Activated naive CD4-positive, alpha-beta T cell treated with anti-CD3 and anti-CD28 coated beads, Interleukin-2, amount 10 ng/mL, durations not matched to agents 7 days and 5 days (primary cell): ENCODE results near the gene LYZL2.
"Not testable (repeated sequence)": the region's sequence is repeated elsewhere in the genome, so short reads cannot be mapped to it uniquely, and the experiment has no call there.

ENCODE experiments used
- CTCF ChIA-PET: fragments of 350-600 bp; sonication (Branson Sonifier 250); formaldehyde crosslinking; loops from one replicate; lab custom pipeline; 2021; ENCODE audit warnings: antibody characterized with exemption; lab: Charles Lee
- DNase-seq: peaks from one replicate; pipeline ENCODE4 v3.0.0-alpha.2; 2020
- H3K27ac Mint-ChIP-seq: one replicate; pipeline ENCODE4 v1.8.0; 2021; ENCODE audit warnings: mild to moderate bottlenecking, moderate library complexity, mixed read lengths
- H3K27me3 Mint-ChIP-seq: one replicate; pipeline ENCODE4 v1.8.0; 2021; ENCODE audit warnings: mild to moderate bottlenecking, mixed read lengths
- H3K36me3 Mint-ChIP-seq: one replicate; pipeline ENCODE4 v1.8.0; 2021; ENCODE audit warnings: mixed read lengths
- H3K4me1 Mint-ChIP-seq: one replicate; pipeline ENCODE4 v1.8.0; 2021; ENCODE audit warnings: mixed read lengths
- H3K4me3 Mint-ChIP-seq: one replicate; pipeline ENCODE4 v1.8.0; 2021; ENCODE audit warnings: mild to moderate bottlenecking, moderate library complexity, mixed read lengths
- H3K9me3 Mint-ChIP-seq: one replicate; pipeline ENCODE4 v1.8.0; 2021; ENCODE audit warnings: mixed read lengths

The LYZL2 gene

GRCh38 chr10:30651470-30652397, 22.2 kb upstream of the LYZL2 start:
- DNase-seq, H3K4me3 Mint-ChIP-seq, H3K36me3 Mint-ChIP-seq, H3K4me1 Mint-ChIP-seq, H3K27ac Mint-ChIP-seq, H3K9me3 Mint-ChIP-seq: not testable (repeated sequence)
- peaks cover 34% of the 10 kb centered on the region for H3K27me3 Mint-ChIP-seq
- CTCF ChIA-PET, result interaction anchor here (0.6 to 2.2 kb wide), 3 partner anchors 12 to 19 kb away, joined by 4 to 10 read pairs (median 4); no protein-coding TSS in a partner anchor

GRCh38 chr10:30647089-30647488, 17.5 kb upstream of the LYZL2 start:
- CTCF ChIA-PET, result interaction anchor here (1.6 kb wide), 1 partner anchor 56 kb away, joined by 4 read pairs; no protein-coding TSS in a partner anchor
- no peaks in the 10 kb centered on the region for H3K9me3 Mint-ChIP-seq
- no peak overlapping the region for H3K27ac Mint-ChIP-seq
- no peak overlapping the region for H3K4me3 Mint-ChIP-seq
- no peaks in the 10 kb centered on the region for H3K36me3 Mint-ChIP-seq
- no peaks in the 10 kb centered on the region for H3K4me1 Mint-ChIP-seq
- no peak for DNase-seq
- peaks cover 46% of the 10 kb centered on the region for H3K27me3 Mint-ChIP-seq

- CTCF ChIA-PET, result interaction anchor here (1.2 kb wide), 1 partner anchor 9 kb away, joined by 3 read pairs; no protein-coding TSS in a partner anchor
- no peak overlapping the region for H3K27ac Mint-ChIP-seq
- no peaks in the 10 kb centered on the region for H3K4me1 Mint-ChIP-seq
- H3K9me3 Mint-ChIP-seq, result no peaks in the 10 kb centered on the region
- DNase-seq, result peak; percentile 31
- H3K36me3 Mint-ChIP-seq, result no peaks in the 10 kb centered on the region
- peaks cover 52% of the 10 kb centered on the region for H3K27me3 Mint-ChIP-seq
- no peak overlapping the region for H3K4me3 Mint-ChIP-seq
Measured at GRCh38 chr10:30645340-30645827, 15.8 kb upstream of the LYZL2 start.

- H3K27ac Mint-ChIP-seq, H3K9me3 Mint-ChIP-seq, DNase-seq, CTCF ChIA-PET, H3K4me1 Mint-ChIP-seq, H3K4me3 Mint-ChIP-seq, H3K36me3 Mint-ChIP-seq: not testable (repeated sequence)
- H3K27me3 Mint-ChIP-seq, result peaks cover 53% of the 10 kb centered on the region
Measured at GRCh38 chr10:30644408-30644861, 14.9 kb upstream of the LYZL2 start.

GRCh38 chr10:30643557-30644199, 14.1 kb upstream of the LYZL2 start:
- CTCF ChIA-PET, H3K27ac Mint-ChIP-seq, H3K4me1 Mint-ChIP-seq, DNase-seq, H3K9me3 Mint-ChIP-seq, H3K36me3 Mint-ChIP-seq, H3K4me3 Mint-ChIP-seq: not testable (repeated sequence)
- H3K27me3 Mint-ChIP-seq, result peaks cover 53% of the 10 kb centered on the region

- DNase-seq, H3K9me3 Mint-ChIP-seq, H3K36me3 Mint-ChIP-seq, H3K4me1 Mint-ChIP-seq, H3K4me3 Mint-ChIP-seq, CTCF ChIA-PET, H3K27ac Mint-ChIP-seq: not testable (repeated sequence)
- H3K27me3 Mint-ChIP-seq, result peaks cover 58% of the 10 kb centered on the region
Measured at GRCh38 chr10:30642856-30643255, 13.3 kb upstream of the LYZL2 start.

- no peak for DNase-seq
- no peak overlapping the region for H3K27ac Mint-ChIP-seq
- no peak overlapping the region for H3K4me3 Mint-ChIP-seq
- H3K9me3 Mint-ChIP-seq, result no peaks in the 10 kb centered on the region
- H3K36me3 Mint-ChIP-seq, result no peaks in the 10 kb centered on the region
- H3K4me1 Mint-ChIP-seq, result no peaks in the 10 kb centered on the region
- peaks cover 48% of the 10 kb centered on the region for H3K27me3 Mint-ChIP-seq
- CTCF ChIA-PET, result interaction anchor here (0.9 to 4.0 kb wide), 29 partner anchors 8 to 1523 kb away, joined by 3 to 23 read pairs (median 4); partner anchors contain the start of gene LYZL2
Measured at GRCh38 chr10:30639946-30640786, 10.6 kb upstream of the LYZL2 start.

GRCh38 chr10:30637881-30638467, 8.4 kb upstream of the LYZL2 start:
- CTCF ChIA-PET, result interaction anchor here (0.7 to 4.0 kb wide), 7 partner anchors 8 to 81 kb away, joined by 3 to 23 read pairs (median 3); partner anchors contain the start of gene LYZL2
- Mint-ChIP-seq H3K4me1 (no peaks in the 10 kb centered on the region), H3K27me3 (peaks cover 39% of the 10 kb centered on the region), H3K9me3 (no peaks in the 10 kb centered on the region), H3K36me3 (no peaks in the 10 kb centered on the region), H3K4me3 (no peak overlapping the region), H3K27ac (no peak overlapping the region)
- DNase-seq, result no peak

GRCh38 chr10:30631188-30631587, 1.6 kb upstream of the LYZL2 start:
- CTCF ChIA-PET, result no interaction called here
- no peak overlapping the region for H3K4me3 Mint-ChIP-seq
- no peaks in the 10 kb centered on the region for H3K4me1 Mint-ChIP-seq
- no peaks in the 10 kb centered on the region for H3K9me3 Mint-ChIP-seq
- DNase-seq, result no peak
- H3K36me3 Mint-ChIP-seq, result no peaks in the 10 kb centered on the region
- H3K27ac Mint-ChIP-seq, result no peak overlapping the region
- peaks cover 22% of the 10 kb centered on the region for H3K27me3 Mint-ChIP-seq

GRCh38 chr10:30630571-30630970, 1.0 kb upstream of the LYZL2 start:
- Mint-ChIP-seq H3K36me3 (no peaks in the 10 kb centered on the region), H3K4me3 (no peak overlapping the region), H3K27me3 (peaks cover 26% of the 10 kb centered on the region), H3K27ac (no peak overlapping the region), H3K4me1 (no peaks in the 10 kb centered on the region), H3K9me3 (no peaks in the 10 kb centered on the region)
- CTCF ChIA-PET, result interaction anchor here (1.6 kb wide), 1 partner anchor 9 kb away, joined by 5 read pairs; no protein-coding TSS in a partner anchor
- no peak for DNase-seq

GRCh38 chr10:30628576-30628975, 977 bp downstream of the LYZL2 start:
- not testable (repeated sequence) for H3K4me3 Mint-ChIP-seq, DNase-seq, H3K4me1 Mint-ChIP-seq, H3K27ac Mint-ChIP-seq, H3K9me3 Mint-ChIP-seq, H3K36me3 Mint-ChIP-seq
- H3K27me3 Mint-ChIP-seq, result peaks cover 36% of the 10 kb centered on the region
- CTCF ChIA-PET, result interaction anchor here (0.9 to 2.4 kb wide), 2 partner anchors 11 to 1268 kb away, joined by 3 to 6 read pairs; no protein-coding TSS in a partner anchor

- H3K4me3 Mint-ChIP-seq, H3K36me3 Mint-ChIP-seq, H3K27ac Mint-ChIP-seq, H3K4me1 Mint-ChIP-seq, H3K9me3 Mint-ChIP-seq, DNase-seq: not testable (repeated sequence)
- peaks cover 41% of the 10 kb centered on the region for H3K27me3 Mint-ChIP-seq
- CTCF ChIA-PET, result interaction anchor here (2.4 kb wide), 1 partner anchor 13 kb away, joined by 6 read pairs; no protein-coding TSS in a partner anchor
Measured at GRCh38 chr10:30626837-30627236, 2.7 kb downstream of the LYZL2 start.

- H3K4me3 Mint-ChIP-seq, H3K36me3 Mint-ChIP-seq, H3K4me1 Mint-ChIP-seq, H3K9me3 Mint-ChIP-seq, DNase-seq, H3K27ac Mint-ChIP-seq: not testable (repeated sequence)
- H3K27me3 Mint-ChIP-seq, result peaks cover 43% of the 10 kb centered on the region
- CTCF ChIA-PET, result interaction anchor here (1.3 kb wide), 1 partner anchor 13 kb away, joined by 7 read pairs; no protein-coding TSS in a partner anchor
Measured at GRCh38 chr10:30626196-30626595, 3.4 kb downstream of the LYZL2 start.
